ENCODE measurements around the gene CFAP300.
A peak's percentile ranks its signal among the peaks of the same experiment; 100 is the strongest.

The CFAP300 gene

DNA sequence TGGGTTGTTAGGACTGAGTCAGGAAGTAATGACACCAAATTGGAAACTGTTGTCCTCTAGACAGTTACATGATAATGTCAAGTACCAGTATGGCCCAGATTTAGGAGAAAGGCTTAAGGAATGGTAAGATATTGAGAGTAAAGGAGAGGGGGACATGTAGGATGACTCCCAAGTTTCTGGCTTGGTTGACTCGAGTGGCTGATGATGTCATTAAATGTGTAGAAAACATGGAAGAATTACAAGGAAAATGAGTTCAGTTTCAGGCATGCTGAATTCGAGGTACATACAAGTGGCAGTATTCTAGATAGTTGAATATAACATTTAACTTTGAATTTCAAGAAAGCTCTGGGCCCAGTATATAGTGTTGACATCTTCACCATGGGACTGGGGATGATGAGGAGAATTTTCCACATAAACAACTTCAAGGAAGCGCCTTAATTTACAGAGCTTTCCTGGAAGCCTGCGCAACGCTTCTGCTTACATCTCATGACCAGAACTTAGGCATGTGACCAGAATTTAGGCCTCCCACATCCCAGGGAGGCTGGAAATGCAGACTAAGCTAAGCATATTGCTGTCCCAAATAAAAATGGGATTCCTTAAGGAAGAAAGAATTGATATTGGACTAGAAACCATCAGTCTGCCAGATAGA, 3.8 kb downstream of the CFAP300 start:
- H3K27ac Mint-ChIP-seq, result no peak overlapping the region
- H3K4me1 Mint-ChIP-seq, result peaks cover 5% of the 10 kb centered on the region
- ATAC-seq, result no peak
- H3K36me3 Mint-ChIP-seq (ENCODE audit: low read depth), result no peaks in the 10 kb centered on the region
- peaks cover 35% of the 10 kb centered on the region for H3K27me3 Mint-ChIP-seq
- no peak overlapping the region for H3K4me3 Mint-ChIP-seq
- peaks cover 4% of the 10 kb centered on the region for H3K9me3 Mint-ChIP-seq
- no peak for DNase-seq

DNA sequence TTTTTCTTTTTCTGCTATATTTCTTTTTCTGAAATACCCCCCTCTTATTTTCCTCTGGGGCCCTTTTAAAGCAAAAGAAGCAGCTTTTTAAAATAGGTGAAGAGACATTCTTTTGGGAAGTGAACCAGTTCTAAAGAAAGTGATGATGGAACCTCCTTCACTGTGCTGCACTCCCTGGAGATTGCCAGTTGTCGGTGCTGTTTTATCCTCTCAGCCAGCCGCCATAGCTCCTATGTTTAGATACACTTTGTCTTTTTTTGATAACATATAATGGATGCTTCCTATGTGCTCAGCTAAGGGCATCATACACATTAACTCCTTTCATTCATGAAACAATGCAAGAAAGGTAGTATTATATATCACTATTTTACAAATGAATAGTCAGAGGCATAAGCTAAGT, 14.0 kb downstream of the CFAP300 start:
- no peaks in the 10 kb centered on the region for H3K36me3 Mint-ChIP-seq (ENCODE audit: low read depth)
- H3K27me3 Mint-ChIP-seq, result peaks cover 6% of the 10 kb centered on the region
- no peak overlapping the region for H3K27ac Mint-ChIP-seq
- H3K9me3 Mint-ChIP-seq, result no peaks in the 10 kb centered on the region
- no peaks in the 10 kb centered on the region for H3K4me1 Mint-ChIP-seq
- H3K4me3 Mint-ChIP-seq, result no peak overlapping the region
- DNase-seq (no peak), ATAC-seq (no peak)

DNA sequence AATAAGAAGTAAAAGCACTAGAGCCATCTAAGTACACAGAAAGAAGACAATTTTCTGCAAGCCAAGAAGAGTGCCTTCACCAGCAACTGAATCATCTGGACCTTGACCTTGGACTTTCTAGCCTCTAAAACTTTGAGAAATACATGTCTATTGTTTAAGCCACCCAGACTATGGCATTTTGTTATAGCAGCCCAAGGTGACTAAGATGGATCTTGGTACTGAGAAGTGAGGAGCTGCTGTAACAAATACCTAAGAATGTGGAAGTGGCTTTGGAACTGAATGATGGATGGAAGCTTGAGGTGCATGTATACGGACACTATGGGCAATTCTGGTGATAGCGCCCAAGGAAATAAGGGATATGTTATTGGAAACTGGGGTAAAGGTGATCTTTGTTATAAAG, 14.9 kb downstream of the CFAP300 start:
- Mint-ChIP-seq H3K27me3 (peaks cover 6% of the 10 kb centered on the region), H3K27ac (no peak overlapping the region), H3K4me3 (no peak overlapping the region), H3K4me1 (no peaks in the 10 kb centered on the region), H3K36me3 (ENCODE audit: low read depth) (no peaks in the 10 kb centered on the region), H3K9me3 (no peaks in the 10 kb centered on the region)
- ATAC-seq, result no peak
- no peak for DNase-seq

DNA sequence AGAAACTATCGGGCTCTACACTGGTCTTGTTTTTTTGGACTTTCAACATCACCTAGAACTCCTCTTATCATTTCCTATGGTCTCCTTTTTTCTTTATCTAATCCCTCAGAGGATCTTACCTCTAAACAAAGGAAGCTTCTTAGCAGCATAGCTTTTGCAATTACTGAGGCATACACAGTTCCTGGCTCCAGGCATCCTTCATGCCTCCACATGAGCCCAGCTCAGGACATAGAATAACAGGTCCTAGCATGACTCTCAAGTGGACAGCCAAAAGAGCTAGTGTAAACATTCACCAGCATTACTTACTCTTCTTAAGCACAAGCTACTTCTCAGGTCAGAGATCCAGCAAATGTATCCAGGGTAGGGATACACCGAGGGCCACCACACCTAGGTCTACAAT, 17.1 kb downstream of the CFAP300 start:
- DNase-seq (no peak), ATAC-seq (no peak)
- Mint-ChIP-seq H3K4me3 (no peak overlapping the region), H3K36me3 (ENCODE audit: low read depth) (no peaks in the 10 kb centered on the region), H3K9me3 (no peaks in the 10 kb centered on the region), H3K4me1 (no peaks in the 10 kb centered on the region), H3K27me3 (peaks cover 6% of the 10 kb centered on the region), H3K27ac (no peak overlapping the region)

DNA sequence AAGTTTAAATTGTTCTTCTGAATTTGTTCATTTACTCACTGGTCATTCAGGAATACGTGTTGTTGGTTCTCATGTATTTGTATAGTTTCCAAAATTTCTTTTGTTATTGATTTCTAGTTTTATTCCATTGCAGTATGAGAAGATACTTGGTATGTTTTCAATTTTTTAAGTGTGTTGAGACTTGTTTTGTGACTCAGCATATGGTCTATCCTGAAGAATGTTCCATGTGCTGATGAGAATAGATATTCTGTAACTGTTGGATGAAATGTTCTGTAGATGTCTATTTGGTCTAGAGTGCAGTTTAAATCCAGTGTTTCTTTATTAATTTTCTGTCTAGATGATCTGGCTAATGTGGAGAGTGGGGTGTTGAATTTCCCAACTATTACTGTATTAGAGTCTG, 23.5 kb downstream of the CFAP300 start:
- no peak overlapping the region for H3K27ac Mint-ChIP-seq
- ATAC-seq (no peak), DNase-seq (no peak)
- no peaks in the 10 kb centered on the region for H3K36me3 Mint-ChIP-seq (ENCODE audit: low read depth)
- H3K4me1 Mint-ChIP-seq, result no peaks in the 10 kb centered on the region
- H3K4me3 Mint-ChIP-seq, result no peak overlapping the region
- H3K9me3 Mint-ChIP-seq, result peaks cover 29% of the 10 kb centered on the region
- H3K27me3 Mint-ChIP-seq, result peaks cover 2% of the 10 kb centered on the region

DNA sequence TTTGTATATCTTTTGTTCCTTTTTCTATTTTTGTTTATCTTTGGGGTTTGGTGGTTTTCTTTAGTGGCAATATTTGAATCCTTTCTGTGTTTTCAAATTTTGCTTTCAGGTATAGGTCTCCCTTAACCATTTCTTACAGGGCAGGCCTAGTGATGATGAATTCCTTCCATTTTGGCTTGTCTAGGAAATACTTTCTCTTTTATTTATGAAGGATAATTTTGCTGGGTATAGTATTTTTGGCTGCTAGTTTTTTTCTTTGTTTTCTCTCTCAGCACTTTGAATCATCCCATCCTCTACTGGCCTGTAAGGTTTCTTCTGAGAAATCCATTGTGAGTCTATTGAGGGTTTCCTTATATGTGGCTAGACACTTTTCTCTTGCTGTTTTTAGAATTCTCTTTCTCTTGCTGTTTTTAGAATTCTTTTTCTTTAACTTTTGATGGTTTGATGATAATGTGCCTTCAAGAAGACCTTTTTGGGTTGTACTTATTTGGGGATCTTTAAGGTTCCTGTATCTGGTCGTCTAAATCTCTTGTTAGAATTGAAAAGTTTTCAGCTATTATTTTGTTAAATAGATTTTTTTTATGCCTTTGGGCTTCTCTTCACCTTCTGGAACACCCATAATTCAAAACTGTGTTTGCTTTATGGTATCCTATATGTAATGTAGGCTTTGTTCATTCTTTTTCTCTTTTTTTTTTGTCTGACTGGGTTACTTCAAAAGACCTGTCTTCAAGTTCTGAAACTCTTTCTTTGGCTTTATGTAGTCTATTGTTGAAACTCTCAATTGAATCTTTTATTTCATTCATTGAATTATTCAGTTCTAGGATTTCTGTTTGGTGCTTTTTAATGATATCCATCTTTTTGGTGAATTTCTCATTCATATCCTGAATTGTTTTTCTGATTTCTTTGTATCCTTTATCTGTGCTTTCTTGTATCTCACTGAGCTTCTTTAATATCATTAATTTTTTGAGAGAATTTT, 24.5 kb downstream of the CFAP300 start:
- no peaks in the 10 kb centered on the region for H3K4me1 Mint-ChIP-seq
- H3K4me3 Mint-ChIP-seq, result no peak overlapping the region
- DNase-seq (no peak), ATAC-seq (no peak)
- peaks cover 29% of the 10 kb centered on the region for H3K9me3 Mint-ChIP-seq
- H3K27me3 Mint-ChIP-seq, result peaks cover 3% of the 10 kb centered on the region
- no peak overlapping the region for H3K27ac Mint-ChIP-seq
- no peaks in the 10 kb centered on the region for H3K36me3 Mint-ChIP-seq (ENCODE audit: low read depth)

DNA sequence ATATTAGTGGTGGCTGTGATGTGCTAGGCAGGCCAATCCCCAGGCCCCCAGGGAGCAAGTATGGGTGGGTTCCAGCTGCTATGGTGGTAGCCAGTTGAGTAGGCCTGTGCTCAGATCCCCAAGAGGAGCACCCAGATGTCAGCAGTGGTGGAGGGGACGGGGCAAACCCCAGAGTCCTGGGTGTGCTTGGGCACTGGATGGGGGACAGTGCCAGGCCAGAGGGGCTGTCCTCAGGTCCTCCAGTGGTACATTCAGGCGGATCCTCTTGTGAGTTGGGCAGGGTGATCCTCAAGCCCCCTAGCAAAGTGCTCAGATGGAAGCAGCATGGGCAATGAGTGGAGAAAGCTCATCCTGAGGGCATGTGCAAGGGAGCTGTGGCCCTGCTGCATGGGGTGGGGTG, 26.0 kb downstream of the CFAP300 start:
- no peaks in the 10 kb centered on the region for H3K4me1 Mint-ChIP-seq
- peaks cover 7% of the 10 kb centered on the region for H3K27me3 Mint-ChIP-seq
- no peak overlapping the region for H3K27ac Mint-ChIP-seq
- no peak for ATAC-seq
- DNase-seq, result no peak
- H3K9me3 Mint-ChIP-seq, result peaks cover 29% of the 10 kb centered on the region
- H3K36me3 Mint-ChIP-seq (ENCODE audit: low read depth), result no peaks in the 10 kb centered on the region
- H3K4me3 Mint-ChIP-seq, result no peak overlapping the region

DNA sequence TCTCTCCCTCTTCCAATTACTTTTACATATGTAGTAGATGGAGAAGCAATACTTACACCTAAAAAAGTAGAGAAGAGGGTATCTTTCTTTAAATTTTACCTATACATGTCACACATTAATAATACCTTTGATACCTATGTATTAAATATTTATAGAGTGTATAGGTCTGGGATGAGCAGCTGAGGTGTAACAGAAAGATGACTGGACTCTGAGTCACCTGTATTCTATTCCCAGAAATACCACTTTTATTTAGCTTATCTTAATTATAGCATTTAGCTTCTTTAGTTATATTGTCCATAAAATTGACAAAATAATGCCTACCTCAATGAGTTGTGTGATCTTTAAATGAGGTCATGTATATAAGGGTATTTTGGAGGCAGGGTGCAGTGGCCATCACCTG, 32.4 kb downstream of the CFAP300 start:
- Mint-ChIP-seq H3K27me3 (peaks cover 12% of the 10 kb centered on the region), H3K36me3 (ENCODE audit: low read depth) (no peaks in the 10 kb centered on the region), H3K4me3 (no peak overlapping the region), H3K9me3 (no peaks in the 10 kb centered on the region), H3K27ac (no peak overlapping the region), H3K4me1 (no peaks in the 10 kb centered on the region)
- ATAC-seq (no peak), DNase-seq (no peak)

DNA sequence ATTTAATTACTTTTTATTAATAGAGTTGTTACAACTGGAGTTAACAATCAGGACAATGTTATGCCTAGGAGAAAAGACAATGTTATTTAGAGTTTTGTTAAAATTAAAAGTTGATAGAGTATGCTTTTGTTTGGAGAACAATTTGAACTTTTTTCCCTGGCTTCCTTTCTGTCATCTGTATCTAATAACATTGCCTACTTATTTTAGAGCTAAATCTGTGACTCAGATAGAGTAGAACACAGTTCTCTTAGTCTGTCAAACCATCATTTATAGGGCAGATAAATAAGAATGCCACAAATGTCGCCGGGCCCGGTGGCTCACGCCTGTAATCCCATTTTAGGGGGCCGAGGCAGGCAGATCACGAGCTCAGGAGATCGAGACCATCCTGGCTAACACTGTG, 34.1 kb downstream of the CFAP300 start:
- no peaks in the 10 kb centered on the region for H3K36me3 Mint-ChIP-seq (ENCODE audit: low read depth)
- ATAC-seq (no peak), DNase-seq (no peak)
- H3K27ac Mint-ChIP-seq, result no peak overlapping the region
- no peaks in the 10 kb centered on the region for H3K9me3 Mint-ChIP-seq
- H3K27me3 Mint-ChIP-seq, result peaks cover 11% of the 10 kb centered on the region
- H3K4me1 Mint-ChIP-seq, result no peaks in the 10 kb centered on the region
- no peak overlapping the region for H3K4me3 Mint-ChIP-seq

DNA sequence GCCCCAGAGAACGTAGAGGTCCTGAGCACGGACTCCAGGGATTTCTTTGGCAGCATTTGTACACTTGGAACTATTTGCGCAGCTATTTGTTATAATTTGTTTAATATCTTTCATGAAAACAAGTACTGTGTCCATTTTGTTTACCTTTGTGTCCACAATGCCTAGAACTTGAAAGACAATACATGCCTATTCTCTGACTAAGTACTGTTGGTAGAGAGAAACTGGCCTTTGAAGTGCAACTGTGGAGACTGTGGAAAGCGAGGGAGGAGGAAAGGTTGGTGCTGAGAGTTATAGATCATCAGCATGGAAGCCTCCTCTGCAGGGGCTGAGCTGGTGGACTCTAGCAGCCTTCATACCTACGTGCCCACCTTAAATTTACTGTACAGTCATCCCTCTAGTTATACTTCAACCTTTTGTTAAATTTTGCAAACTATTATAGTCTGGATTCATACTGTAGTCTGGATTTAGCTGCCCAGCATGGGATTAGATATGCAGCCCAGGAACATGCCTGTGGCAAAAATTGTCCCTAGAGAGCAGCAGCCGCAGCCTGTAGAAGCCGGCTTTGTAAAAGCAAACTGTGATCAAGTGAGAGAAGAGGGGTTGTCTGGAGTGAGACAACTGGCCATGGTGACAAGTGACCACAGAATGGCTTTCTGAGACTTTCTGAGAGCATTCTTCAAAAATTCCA, 38.8 kb downstream of the CFAP300 start:
- Mint-ChIP-seq H3K4me1 (no peaks in the 10 kb centered on the region), H3K27me3 (peaks cover 2% of the 10 kb centered on the region), H3K27ac (no peak overlapping the region), H3K36me3 (ENCODE audit: low read depth) (no peaks in the 10 kb centered on the region), H3K9me3 (peaks cover 4% of the 10 kb centered on the region), H3K4me3 (no peak overlapping the region)
- no peak for DNase-seq
- no peak for ATAC-seq

DNA sequence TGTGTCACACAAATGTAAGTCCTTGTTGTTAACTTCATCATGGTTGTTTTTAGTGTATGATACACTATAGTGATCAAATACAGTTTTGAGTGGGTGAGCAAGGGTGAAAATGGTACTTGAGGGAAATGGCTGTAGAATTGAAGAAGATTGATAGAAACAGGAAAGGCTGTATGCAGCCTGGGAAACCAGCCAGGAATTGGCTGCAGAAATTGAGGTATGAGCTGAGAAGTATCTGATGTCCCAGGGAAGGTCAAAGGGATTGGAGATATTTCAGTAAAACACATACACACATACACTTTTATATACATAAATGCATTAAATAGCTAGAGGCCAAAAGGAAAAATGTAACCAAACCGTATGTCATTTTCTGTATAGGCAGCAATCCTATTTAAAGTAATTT, 49.9 kb downstream of the CFAP300 start:
- DNase-seq (no peak), ATAC-seq (no peak)
- no peaks in the 10 kb centered on the region for H3K9me3 Mint-ChIP-seq
- H3K36me3 Mint-ChIP-seq (ENCODE audit: low read depth), result no peaks in the 10 kb centered on the region
- H3K27ac Mint-ChIP-seq, result no peak overlapping the region
- H3K4me1 Mint-ChIP-seq, result no peaks in the 10 kb centered on the region
- H3K27me3 Mint-ChIP-seq, result peaks cover 6% of the 10 kb centered on the region
- H3K4me3 Mint-ChIP-seq, result no peak overlapping the region

DNA sequence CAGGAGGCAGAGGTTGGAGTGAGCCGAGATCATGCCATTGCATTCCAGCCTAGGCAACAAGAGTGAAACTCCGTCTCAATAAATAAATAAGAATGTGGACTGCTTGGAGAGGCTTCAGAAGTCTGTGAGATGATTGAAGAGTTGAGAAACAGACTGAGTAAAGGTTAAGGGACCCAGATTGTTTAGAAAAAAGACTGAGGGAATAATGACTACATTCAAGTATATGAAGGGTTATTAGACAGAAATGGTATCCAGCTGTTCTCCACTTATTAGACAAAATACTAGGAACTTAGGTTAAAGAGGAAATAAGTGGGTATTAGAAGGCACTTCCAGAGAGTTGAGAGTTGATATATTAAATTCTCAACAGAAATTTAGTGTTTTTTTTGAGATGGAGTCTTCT, 52.5 kb downstream of the CFAP300 start:
- Mint-ChIP-seq H3K36me3 (ENCODE audit: low read depth) (no peaks in the 10 kb centered on the region), H3K9me3 (peaks cover 4% of the 10 kb centered on the region), H3K27ac (no peak overlapping the region), H3K4me1 (no peaks in the 10 kb centered on the region), H3K27me3 (peaks cover 9% of the 10 kb centered on the region), H3K4me3 (no peak overlapping the region)
- DNase-seq, result no peak
- ATAC-seq, result no peak

DNA sequence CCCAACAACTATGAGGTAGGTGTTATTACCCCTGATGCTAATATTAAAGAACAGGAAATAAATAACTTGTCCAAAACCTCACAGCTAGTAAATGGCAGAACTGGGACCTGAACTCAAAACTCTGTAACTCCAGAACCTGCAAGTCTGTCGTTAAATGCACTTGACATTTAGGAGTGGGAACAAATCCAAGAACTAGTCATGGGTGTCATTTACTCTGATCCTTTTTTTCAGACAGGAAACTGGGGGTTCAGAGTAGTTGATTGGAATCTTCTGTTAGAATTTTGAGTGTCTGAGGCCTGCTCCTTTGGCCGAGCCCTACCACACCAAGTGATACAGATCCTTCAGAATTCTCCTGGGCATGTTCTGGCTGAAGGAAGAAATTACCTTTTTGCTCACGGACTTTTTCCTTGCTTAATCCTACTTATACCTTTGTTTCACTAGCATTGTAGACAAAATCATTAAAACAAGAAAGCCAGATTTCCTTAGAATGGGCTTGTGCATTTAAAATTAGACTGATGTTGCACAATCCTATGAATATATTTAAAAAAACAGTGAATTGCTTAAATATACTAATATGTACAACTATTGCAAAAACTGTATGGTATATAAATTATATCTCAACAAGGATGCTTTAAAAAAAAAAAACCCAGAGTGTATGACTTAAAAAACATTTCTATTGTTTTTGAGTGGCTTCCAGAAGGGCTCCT, 61.6 kb downstream of the CFAP300 start:
- H3K4me1 Mint-ChIP-seq, result peaks cover 13% of the 10 kb centered on the region
- H3K27ac Mint-ChIP-seq, result no peak overlapping the region
- H3K4me3 Mint-ChIP-seq, result no peak overlapping the region
- no peak for DNase-seq
- no peak for ATAC-seq
- peaks cover 49% of the 10 kb centered on the region for H3K27me3 Mint-ChIP-seq
- peaks cover 4% of the 10 kb centered on the region for H3K9me3 Mint-ChIP-seq
- no peaks in the 10 kb centered on the region for H3K36me3 Mint-ChIP-seq (ENCODE audit: low read depth)

DNA sequence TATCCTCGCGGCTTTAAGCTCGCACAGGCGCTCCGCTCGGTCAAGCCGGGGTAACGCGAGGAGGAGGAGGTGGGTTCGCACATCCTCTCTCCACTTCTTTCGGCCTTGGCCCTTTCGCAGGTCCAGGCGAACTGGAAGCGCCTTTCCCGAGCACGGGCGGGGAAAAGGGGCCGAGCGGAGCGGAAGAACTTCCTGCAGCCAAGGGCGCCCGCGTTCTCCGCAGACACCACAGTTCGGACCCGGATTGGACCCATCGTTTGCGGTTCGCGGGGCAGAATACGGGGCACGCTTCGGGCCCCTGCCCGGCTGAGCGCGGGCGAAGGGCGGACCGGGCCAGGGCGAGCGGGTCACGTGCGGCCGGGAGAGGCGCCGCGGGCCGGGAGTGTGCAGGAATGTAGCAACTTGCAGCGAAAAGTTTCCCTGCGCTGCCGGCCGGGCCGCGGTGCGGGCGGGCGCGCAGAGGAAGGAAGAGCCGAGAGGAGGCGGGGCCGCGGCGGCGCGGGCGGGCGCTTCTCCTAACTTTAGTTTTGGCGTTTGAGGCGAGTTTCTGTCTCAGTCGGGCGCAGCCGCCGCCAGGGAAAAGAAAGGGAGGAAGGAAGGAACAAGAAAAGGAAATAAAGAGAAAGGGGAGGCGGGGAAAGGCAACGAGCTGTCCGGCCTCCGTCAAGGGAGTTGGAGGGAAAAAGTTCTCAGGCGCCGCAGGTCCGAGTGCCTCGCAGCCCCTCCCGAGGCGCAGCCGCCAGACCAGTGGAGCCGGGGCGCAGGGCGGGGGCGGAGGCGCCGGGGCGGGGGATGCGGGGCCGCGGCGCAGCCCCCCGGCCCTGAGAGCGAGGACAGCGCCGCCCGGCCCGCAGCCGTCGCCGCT, 62.9 kb downstream of the CFAP300 start, which contains the start of gene YAP1:
YAP1 (plus strand) TSS at position 552 of the 865 bp plus-strand sequence. CDS start 402 bp downstream, outside the sequence.
- peak; percentile 76 for DNase-seq
- Mint-ChIP-seq H3K27me3 (peaks cover 56% of the 10 kb centered on the region), H3K27ac (no peak within 1 kb of the TSS), H3K4me3 (peak within 1 kb of the TSS; percentile 86), H3K4me1 (peaks cover 13% of the 10 kb centered on the region), H3K9me3 (no peaks in the 10 kb centered on the region), H3K36me3 (ENCODE audit: low read depth) (no peaks in the 10 kb centered on the region)
- peak; percentile 51 for ATAC-seq
